A549 (cell line): ENCODE measurements around the gene MAP3K2.

Experiments
- HMGXB4 ChIP-seq: fragments of 250-450 bp; sonication (Bioruptor Pico); IDR thresholded peaks from 2 replicates; pipeline ENCODE4 v1.5.0; 2021; ENCODE audit warnings: mild to moderate bottlenecking, moderate library complexity, borderline replicate concordance
- NFE2L2 ChIP-seq: fragments of 150-350 bp; conservative IDR thresholded peaks from 2 replicates; pipeline ENCODE4 v1.6.1; 2014; ENCODE audit warnings: low read length
- POLR2A ChIP-seq: IDR thresholded peaks from 2 replicates; pipeline ENCODE4 v1.6.1; 2012; ENCODE audit warnings: mild to moderate bottlenecking, low read length
- RCOR1 ChIP-seq: fragments of 150-350 bp; IDR thresholded peaks from 2 replicates; pipeline ENCODE4 v1.6.1; 2014; ENCODE audit warnings: antibody characterized with exemption, low read length, low read depth
- USF2 ChIP-seq: fragments of 450-650 bp; IDR thresholded peaks from 2 replicates; pipeline ENCODE4 v1.6.1; 2014; ENCODE audit warnings: antibody characterized with exemption
- TF ChIP-seq, protein P1 (sequence below): fragments of >200 bp; sonication (Bioruptor Twin); formaldehyde crosslinking; IDR thresholded peaks from 3 replicates; pipeline ENCODE4 v1.5.1; 2016
- TF ChIP-seq, protein P2 (sequence below): fragments of 200-600 bp; sonication (generic); IDR thresholded peaks from 2 replicates; pipeline ENCODE4 v1.6.1; 2016; ENCODE audit warnings: antibody characterized with exemption, mild to moderate bottlenecking, moderate library complexity
- TF ChIP-seq, protein P3 (sequence below): fragments of 150-350 bp; IDR thresholded peaks from 2 replicates; pipeline ENCODE4 v1.6.1; 2014; ENCODE audit warnings: low read depth, mild to moderate bottlenecking, low read length

DNA sequence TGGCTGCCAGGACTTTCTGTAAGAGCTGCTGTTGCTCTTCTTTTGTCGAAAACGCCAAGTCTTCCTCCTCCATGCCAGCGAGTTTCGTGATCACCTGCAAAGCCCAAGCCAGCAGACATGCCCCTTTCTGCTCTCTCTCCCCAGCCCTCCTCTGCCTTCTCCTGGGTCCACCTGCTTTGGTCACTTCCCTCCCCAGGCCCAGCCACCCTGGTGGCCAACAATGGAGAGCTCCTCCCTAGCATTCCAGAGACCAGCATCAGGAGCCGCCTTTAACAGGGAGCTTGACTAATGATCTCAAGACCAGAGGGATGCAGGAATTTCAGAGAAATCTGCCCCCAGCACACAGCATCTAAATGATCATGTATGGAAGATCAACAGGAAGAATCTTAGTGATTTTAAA, 128.4 kb downstream of the MAP3K2 start:
- TF ChIP-seq, protein P1, sequence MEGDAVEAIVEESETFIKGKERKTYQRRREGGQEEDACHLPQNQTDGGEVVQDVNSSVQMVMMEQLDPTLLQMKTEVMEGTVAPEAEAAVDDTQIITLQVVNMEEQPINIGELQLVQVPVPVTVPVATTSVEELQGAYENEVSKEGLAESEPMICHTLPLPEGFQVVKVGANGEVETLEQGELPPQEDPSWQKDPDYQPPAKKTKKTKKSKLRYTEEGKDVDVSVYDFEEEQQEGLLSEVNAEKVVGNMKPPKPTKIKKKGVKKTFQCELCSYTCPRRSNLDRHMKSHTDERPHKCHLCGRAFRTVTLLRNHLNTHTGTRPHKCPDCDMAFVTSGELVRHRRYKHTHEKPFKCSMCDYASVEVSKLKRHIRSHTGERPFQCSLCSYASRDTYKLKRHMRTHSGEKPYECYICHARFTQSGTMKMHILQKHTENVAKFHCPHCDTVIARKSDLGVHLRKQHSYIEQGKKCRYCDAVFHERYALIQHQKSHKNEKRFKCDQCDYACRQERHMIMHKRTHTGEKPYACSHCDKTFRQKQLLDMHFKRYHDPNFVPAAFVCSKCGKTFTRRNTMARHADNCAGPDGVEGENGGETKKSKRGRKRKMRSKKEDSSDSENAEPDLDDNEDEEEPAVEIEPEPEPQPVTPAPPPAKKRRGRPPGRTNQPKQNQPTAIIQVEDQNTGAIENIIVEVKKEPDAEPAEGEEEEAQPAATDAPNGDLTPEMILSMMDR, result no peak
- TF ChIP-seq, protein P2, sequence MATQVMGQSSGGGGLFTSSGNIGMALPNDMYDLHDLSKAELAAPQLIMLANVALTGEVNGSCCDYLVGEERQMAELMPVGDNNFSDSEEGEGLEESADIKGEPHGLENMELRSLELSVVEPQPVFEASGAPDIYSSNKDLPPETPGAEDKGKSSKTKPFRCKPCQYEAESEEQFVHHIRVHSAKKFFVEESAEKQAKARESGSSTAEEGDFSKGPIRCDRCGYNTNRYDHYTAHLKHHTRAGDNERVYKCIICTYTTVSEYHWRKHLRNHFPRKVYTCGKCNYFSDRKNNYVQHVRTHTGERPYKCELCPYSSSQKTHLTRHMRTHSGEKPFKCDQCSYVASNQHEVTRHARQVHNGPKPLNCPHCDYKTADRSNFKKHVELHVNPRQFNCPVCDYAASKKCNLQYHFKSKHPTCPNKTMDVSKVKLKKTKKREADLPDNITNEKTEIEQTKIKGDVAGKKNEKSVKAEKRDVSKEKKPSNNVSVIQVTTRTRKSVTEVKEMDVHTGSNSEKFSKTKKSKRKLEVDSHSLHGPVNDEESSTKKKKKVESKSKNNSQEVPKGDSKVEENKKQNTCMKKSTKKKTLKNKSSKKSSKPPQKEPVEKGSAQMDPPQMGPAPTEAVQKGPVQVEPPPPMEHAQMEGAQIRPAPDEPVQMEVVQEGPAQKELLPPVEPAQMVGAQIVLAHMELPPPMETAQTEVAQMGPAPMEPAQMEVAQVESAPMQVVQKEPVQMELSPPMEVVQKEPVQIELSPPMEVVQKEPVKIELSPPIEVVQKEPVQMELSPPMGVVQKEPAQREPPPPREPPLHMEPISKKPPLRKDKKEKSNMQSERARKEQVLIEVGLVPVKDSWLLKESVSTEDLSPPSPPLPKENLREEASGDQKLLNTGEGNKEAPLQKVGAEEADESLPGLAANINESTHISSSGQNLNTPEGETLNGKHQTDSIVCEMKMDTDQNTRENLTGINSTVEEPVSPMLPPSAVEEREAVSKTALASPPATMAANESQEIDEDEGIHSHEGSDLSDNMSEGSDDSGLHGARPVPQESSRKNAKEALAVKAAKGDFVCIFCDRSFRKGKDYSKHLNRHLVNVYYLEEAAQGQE, result no peak
- TF ChIP-seq NFE2L2 (no peak), POLR2A (no peak), USF2 (no peak), RCOR1 (no peak), HMGXB4 (CRISPR knock-in tag) (no peak)
- TF ChIP-seq, protein P3, sequence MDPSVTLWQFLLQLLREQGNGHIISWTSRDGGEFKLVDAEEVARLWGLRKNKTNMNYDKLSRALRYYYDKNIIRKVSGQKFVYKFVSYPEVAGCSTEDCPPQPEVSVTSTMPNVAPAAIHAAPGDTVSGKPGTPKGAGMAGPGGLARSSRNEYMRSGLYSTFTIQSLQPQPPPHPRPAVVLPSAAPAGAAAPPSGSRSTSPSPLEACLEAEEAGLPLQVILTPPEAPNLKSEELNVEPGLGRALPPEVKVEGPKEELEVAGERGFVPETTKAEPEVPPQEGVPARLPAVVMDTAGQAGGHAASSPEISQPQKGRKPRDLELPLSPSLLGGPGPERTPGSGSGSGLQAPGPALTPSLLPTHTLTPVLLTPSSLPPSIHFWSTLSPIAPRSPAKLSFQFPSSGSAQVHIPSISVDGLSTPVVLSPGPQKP, result no peak
